Cerebellar cortex (tissue), 1 donor: ENCODE results near the gene TLR6.

Experiments
- DNase-seq: peaks from one replicate; pipeline ENCODE4 v3.0.0-alpha.2; 2015; ENCODE audit warnings: low spot score

Gene TLR6

GRCh38 chr4:38868059-38868960 lies 11.7 kb upstream of the TLR6 start:
- DNase-seq, result no peak

GRCh38 chr4:38867478-38868058 lies 11.0 kb upstream of the TLR6 start, which contains the start of gene FAM114A1:
Gene FAM114A1, plus strand, starts transcription at chr4:38867806. Its CDS starts 10,273 bp downstream, at chr4:38878079.
- no peak for DNase-seq

GRCh38 chr4:38866973-38867477 lies 10.4 kb upstream of the TLR6 start:
- no peak for DNase-seq

GRCh38 chr4:38865445-38865844 lies 8.8 kb upstream of the TLR6 start:
- DNase-seq, result no peak

GRCh38 chr4:38861791-38862190 lies 5.2 kb upstream of the TLR6 start:
- DNase-seq, result no peak

- DNase-seq, result peak; percentile 43
These were observed 4.3 kb upstream of the TLR6 start for GRCh38 chr4:38860788-38861424.

GRCh38 chr4:38859501-38859900 lies 2.9 kb upstream of the TLR6 start:
- no peak for DNase-seq

- DNase-seq, result no peak
These were observed 1.4 kb upstream of the TLR6 start for GRCh38 chr4:38858097-38858420.

- DNase-seq, result no peak
These were observed 908 bp upstream of the TLR6 start for GRCh38 chr4:38857354-38858096.

- DNase-seq, result no peak
These were observed 571 bp downstream of the TLR6 start for GRCh38 chr4:38856046-38856445.

GRCh38 chr4:38855466-38855865 lies 1.2 kb downstream of the TLR6 start:
- no peak for DNase-seq

GRCh38 chr4:38846015-38846414 lies 10.6 kb downstream of the TLR6 start:
- DNase-seq, result no peak

GRCh38 chr4:38842994-38843393 lies 13.6 kb downstream of the TLR6 start:
- no peak for DNase-seq

GRCh38 chr4:38837849-38838248 lies 18.8 kb downstream of the TLR6 start:
- no peak for DNase-seq

- DNase-seq, result no peak
These were observed 19.3 kb downstream of the TLR6 start for GRCh38 chr4:38837334-38837733.

GRCh38 chr4:38834570-38834969 lies 22.0 kb downstream of the TLR6 start:
- DNase-seq, result no peak

GRCh38 chr4:38832624-38833528 lies 23.7 kb downstream of the TLR6 start:
- DNase-seq, result no peak

GRCh38 chr4:38832206-38832605 lies 24.4 kb downstream of the TLR6 start:
- no peak for DNase-seq

- no peak for DNase-seq
These were observed 25.0 kb downstream of the TLR6 start for GRCh38 chr4:38831653-38832052.

GRCh38 chr4:38829237-38829636 lies 27.4 kb downstream of the TLR6 start:
- no peak for DNase-seq

GRCh38 chr4:38823766-38824165 lies 32.9 kb downstream of the TLR6 start:
- DNase-seq, result no peak
